ENCODE data around the gene WDFY3.

- TF ChIP-seq NRF1 (IDR thresholded peaks at IDR 0.05; ENCODE audit: low read depth, low read length) (no peak), EZH2phosphoT487 (IDR thresholded peaks at IDR 0.05; ENCODE audit: borderline replicate concordance, low read depth) (no peak), TCF12 (IDR thresholded peaks at IDR 0.05) (peak; percentile 63; the same call in 1 of the 2 replicates), EP300 (IDR thresholded peaks at IDR 0.05; ENCODE audit: borderline replicate concordance in 1 of 2, low read depth in 1 of 2, low read length in 1 of 2) (no peak; a peak in 1 of 4 replicates), GABPA (IDR thresholded peaks at IDR 0.05; ENCODE audit: low read depth) (no peak), RAD21 (IDR thresholded peaks at IDR 0.05; ENCODE audit: low read length) (no peak), TAF1 (IDR thresholded peaks at IDR 0.05; ENCODE audit: borderline replicate concordance, low read depth, low read length) (no peak)
- TF ChIP-seq, protein P1, sequence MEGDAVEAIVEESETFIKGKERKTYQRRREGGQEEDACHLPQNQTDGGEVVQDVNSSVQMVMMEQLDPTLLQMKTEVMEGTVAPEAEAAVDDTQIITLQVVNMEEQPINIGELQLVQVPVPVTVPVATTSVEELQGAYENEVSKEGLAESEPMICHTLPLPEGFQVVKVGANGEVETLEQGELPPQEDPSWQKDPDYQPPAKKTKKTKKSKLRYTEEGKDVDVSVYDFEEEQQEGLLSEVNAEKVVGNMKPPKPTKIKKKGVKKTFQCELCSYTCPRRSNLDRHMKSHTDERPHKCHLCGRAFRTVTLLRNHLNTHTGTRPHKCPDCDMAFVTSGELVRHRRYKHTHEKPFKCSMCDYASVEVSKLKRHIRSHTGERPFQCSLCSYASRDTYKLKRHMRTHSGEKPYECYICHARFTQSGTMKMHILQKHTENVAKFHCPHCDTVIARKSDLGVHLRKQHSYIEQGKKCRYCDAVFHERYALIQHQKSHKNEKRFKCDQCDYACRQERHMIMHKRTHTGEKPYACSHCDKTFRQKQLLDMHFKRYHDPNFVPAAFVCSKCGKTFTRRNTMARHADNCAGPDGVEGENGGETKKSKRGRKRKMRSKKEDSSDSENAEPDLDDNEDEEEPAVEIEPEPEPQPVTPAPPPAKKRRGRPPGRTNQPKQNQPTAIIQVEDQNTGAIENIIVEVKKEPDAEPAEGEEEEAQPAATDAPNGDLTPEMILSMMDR (IDR thresholded peaks at IDR 0.05), result no peak
- TF ChIP-seq, protein P2, sequence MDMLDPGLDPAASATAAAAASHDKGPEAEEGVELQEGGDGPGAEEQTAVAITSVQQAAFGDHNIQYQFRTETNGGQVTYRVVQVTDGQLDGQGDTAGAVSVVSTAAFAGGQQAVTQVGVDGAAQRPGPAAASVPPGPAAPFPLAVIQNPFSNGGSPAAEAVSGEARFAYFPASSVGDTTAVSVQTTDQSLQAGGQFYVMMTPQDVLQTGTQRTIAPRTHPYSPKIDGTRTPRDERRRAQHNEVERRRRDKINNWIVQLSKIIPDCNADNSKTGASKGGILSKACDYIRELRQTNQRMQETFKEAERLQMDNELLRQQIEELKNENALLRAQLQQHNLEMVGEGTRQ (IDR thresholded peaks at IDR 0.05; ENCODE audit: borderline replicate concordance, low read depth, low read length), result no peak
- TF ChIP-seq, protein P3, sequence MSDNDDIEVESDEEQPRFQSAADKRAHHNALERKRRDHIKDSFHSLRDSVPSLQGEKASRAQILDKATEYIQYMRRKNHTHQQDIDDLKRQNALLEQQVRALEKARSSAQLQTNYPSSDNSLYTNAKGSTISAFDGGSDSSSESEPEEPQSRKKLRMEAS (IDR thresholded peaks at IDR 0.05; ENCODE audit: low read depth), result no peak
These were observed 49.2 kb downstream of the WDFY3 start for GRCh38 chr4:84917086-84917821.

Measured in SK-N-SH (cell line).